ENCODE data around the gene HSPA1L.

HSPA1L gene

GRCh38 chr6:31767096-31767645, 47.9 kb downstream of the HSPA1L start:
- Histone ChIP-seq H4K20me1 (ENCODE audit: insufficient read depth) (no peaks in the 10 kb centered on the region), H3K4me2 (no peak overlapping the region), H2AFZ (ENCODE audit: low read depth) (no peak overlapping the region), H3K4me1 (ENCODE audit: low read depth, poor library complexity, severe bottlenecking) (peaks cover 21% of the 10 kb centered on the region), H3K79me2 (ENCODE audit: insufficient read depth, low read depth) (no peaks in the 10 kb centered on the region), H3K27me3 (ENCODE audit: insufficient read depth, low read depth) (no peaks in the 10 kb centered on the region), H3K36me3 (ENCODE audit: insufficient read depth) (no peaks in the 10 kb centered on the region), H3K9ac (no peak overlapping the region), H3K4me3 (IDR thresholded peaks at IDR 0.05; ENCODE audit: insufficient read depth, low read depth, low read length) (no peak overlapping the region), H3K27ac (no peak overlapping the region)
- TF ChIP-seq CTCF (conservative IDR thresholded peaks at IDR 0.05; ENCODE audit: low read depth, low read length), result no peak

GRCh38 chr6:31765910-31766794, 48.9 kb downstream of the HSPA1L start:
- Histone ChIP-seq H3K4me2 (no peak overlapping the region), H3K4me1 (ENCODE audit: low read depth, poor library complexity, severe bottlenecking) (peaks cover 20% of the 10 kb centered on the region), H3K27ac (no peak overlapping the region), H3K36me3 (ENCODE audit: insufficient read depth) (no peaks in the 10 kb centered on the region), H4K20me1 (ENCODE audit: insufficient read depth) (no peaks in the 10 kb centered on the region), H2AFZ (ENCODE audit: low read depth) (no peak overlapping the region), H3K27me3 (ENCODE audit: insufficient read depth, low read depth) (no peaks in the 10 kb centered on the region), H3K79me2 (ENCODE audit: insufficient read depth, low read depth) (no peaks in the 10 kb centered on the region), H3K4me3 (IDR thresholded peaks at IDR 0.05; ENCODE audit: insufficient read depth, low read depth, low read length) (no peak overlapping the region), H3K9ac (no peak overlapping the region)
- TF ChIP-seq CTCF (conservative IDR thresholded peaks at IDR 0.05; ENCODE audit: low read depth, low read length), result no peak

- Histone ChIP-seq H3K79me2 (ENCODE audit: insufficient read depth, low read depth) (no peaks in the 10 kb centered on the region), H3K4me3 (IDR thresholded peaks at IDR 0.05; ENCODE audit: insufficient read depth, low read depth, low read length) (no peak overlapping the region), H2AFZ (ENCODE audit: low read depth) (no peak overlapping the region), H3K9ac (no peak overlapping the region), H3K27me3 (ENCODE audit: insufficient read depth, low read depth) (no peaks in the 10 kb centered on the region), H3K36me3 (ENCODE audit: insufficient read depth) (no peaks in the 10 kb centered on the region), H3K4me2 (no peak overlapping the region), H3K4me1 (ENCODE audit: low read depth, poor library complexity, severe bottlenecking) (peaks cover 14% of the 10 kb centered on the region), H3K27ac (no peak overlapping the region), H4K20me1 (ENCODE audit: insufficient read depth) (no peaks in the 10 kb centered on the region)
- no peak for TF ChIP-seq CTCF (conservative IDR thresholded peaks at IDR 0.05; ENCODE audit: low read depth, low read length)
These were observed 49.5 kb downstream of the HSPA1L start for GRCh38 chr6:31765559-31765909.

- Histone ChIP-seq H3K4me2 (peak overlapping the region; percentile 37; the same call in 1 of the 2 replicates), H3K36me3 (ENCODE audit: insufficient read depth) (no peaks in the 10 kb centered on the region), H3K9ac (no peak overlapping the region), H3K4me3 (IDR thresholded peaks at IDR 0.05; ENCODE audit: insufficient read depth, low read depth, low read length) (no peak overlapping the region), H2AFZ (ENCODE audit: low read depth) (no peak overlapping the region), H3K27me3 (ENCODE audit: insufficient read depth, low read depth) (no peaks in the 10 kb centered on the region), H4K20me1 (ENCODE audit: insufficient read depth) (no peaks in the 10 kb centered on the region), H3K79me2 (ENCODE audit: insufficient read depth, low read depth) (no peaks in the 10 kb centered on the region), H3K27ac (peak overlapping the region; percentile 19; the same call in 1 of the 2 replicates), H3K4me1 (ENCODE audit: low read depth, poor library complexity, severe bottlenecking) (peaks cover 14% of the 10 kb centered on the region)
- no peak for TF ChIP-seq CTCF (conservative IDR thresholded peaks at IDR 0.05; ENCODE audit: low read depth, low read length)
These were observed 50.9 kb downstream of the HSPA1L start for GRCh38 chr6:31764198-31764597.

Measured in KMS-11 (cell line).